Right atrium auricular region (tissue), 2 donors: ENCODE results near the gene MARF1. TPM values are rescaled to one million over a fixed set of nuclear protein-coding genes. Genes with fewer than 3 reads are reported as not detected.
"Not testable (repeated sequence)": the region's sequence is repeated elsewhere in the genome, so short reads cannot be mapped to it uniquely, and the experiment has no call there.

Source experiments
- DNase-seq: peaks from one replicate; pipeline ENCODE4 v3.0.0-alpha.2; 2019; ENCODE audit warnings: low spot score
- H3K27ac ChIP-seq, 2 donors: fragments of 200-600 bp; sonication (generic); 1 replicate in 1 of 2; 2 replicates in 1 of 2; pipeline ENCODE4 v1.5.1; 2016 to 2019
- H3K27me3 ChIP-seq, 2 donors: fragments of 200-600 bp; sonication (generic); one replicate each; pipeline versions ENCODE4 v1.5.1 to v1.6.0; 2017 to 2019
- H3K36me3 ChIP-seq: fragments of 200-600 bp; sonication (generic); one replicate; pipeline ENCODE4 v1.5.1; 2016
- H3K4me1 ChIP-seq, 2 donors: fragments of 200-600 bp; sonication (generic); one replicate each; pipeline versions ENCODE4 v1.5.1 to v1.6.0; 2017 to 2019
- H3K4me3 ChIP-seq, 2 donors: fragments of 200-600 bp; sonication (generic); 1 replicate in 1 of 2; 2 replicates in 1 of 2; pipeline ENCODE4 v1.5.1; 2017 to 2019; ENCODE audit warnings: mild to moderate bottlenecking in 1 of 2, moderate library complexity in 1 of 2
- H3K9me3 ChIP-seq, 2 donors: fragments of 200-600 bp; sonication (generic); one replicate each; pipeline ENCODE4 v1.5.1; 2019
- total RNA-seq, 2 donors: library from RNA; depleted of rRNA; stranded (reverse); fragments of >200 nt; gene quantifications; one replicate each; pipeline ENCODE4 v1.1.0, GENCODE V29; 2016
- TF ChIP-seq, protein P1 (sequence below), 2 donors: fragments of 200-600 bp; sonication (generic); IDR thresholded peaks; one replicate each; pipeline ENCODE4 v1.5.1; 2019; ENCODE audit warnings: antibody characterized with exemption in 2 of 2

MARF1 gene
- total RNA-seq, 2 donors from 2014 or later, result 17.1 to 24.8 TPM

DNA sequence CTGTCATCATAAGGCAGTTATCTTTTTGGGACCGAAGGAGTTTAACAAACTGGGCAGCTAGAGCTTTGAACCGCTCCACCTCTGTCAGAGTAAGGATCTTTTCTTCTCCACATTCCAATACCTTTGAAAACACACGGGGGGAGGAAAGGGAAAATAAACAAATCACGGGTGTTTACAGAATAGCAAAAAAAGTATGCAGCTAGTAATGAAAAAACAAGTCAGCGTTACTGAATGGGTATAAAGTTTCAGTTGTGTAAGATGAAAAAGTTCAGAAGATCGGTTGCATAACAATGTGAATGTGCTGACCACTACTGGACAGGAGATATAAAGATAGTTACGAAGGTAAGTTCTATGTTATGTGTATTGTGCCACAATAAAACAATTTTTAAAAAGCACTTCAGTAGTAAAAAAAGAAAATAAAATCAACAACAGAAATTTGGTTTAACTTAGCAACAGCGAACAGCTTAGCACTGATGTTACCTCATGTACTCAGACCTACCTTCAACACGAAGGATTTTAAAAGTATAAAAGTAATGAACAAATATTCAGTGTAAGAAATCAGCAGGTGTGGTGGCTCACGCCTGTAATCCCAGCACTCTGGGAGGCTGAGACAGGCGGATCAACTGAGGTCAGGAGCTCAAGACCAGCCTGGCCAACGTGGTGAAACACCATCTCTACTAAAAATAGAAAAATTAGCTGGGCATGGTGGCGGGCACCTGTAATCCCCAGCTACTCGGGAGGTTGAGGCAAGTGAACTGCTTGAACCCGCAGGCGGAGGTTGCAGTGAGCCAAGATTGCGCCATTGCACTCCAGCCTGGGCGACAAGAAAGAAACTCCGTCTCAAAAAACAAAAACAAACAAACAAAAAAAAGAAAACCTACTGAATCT is 34.3 kb downstream of the MARF1 start:
- H3K4me1 ChIP-seq, result peaks cover 0 to 15% of the 10 kb centered on the region in 2 donors
- H3K9me3 ChIP-seq, result no peaks in the 10 kb centered on the region
- no peaks in the 10 kb centered on the region for H3K27me3 ChIP-seq
- H3K4me3 ChIP-seq, result no peak overlapping the region
- TF ChIP-seq, protein P1, sequence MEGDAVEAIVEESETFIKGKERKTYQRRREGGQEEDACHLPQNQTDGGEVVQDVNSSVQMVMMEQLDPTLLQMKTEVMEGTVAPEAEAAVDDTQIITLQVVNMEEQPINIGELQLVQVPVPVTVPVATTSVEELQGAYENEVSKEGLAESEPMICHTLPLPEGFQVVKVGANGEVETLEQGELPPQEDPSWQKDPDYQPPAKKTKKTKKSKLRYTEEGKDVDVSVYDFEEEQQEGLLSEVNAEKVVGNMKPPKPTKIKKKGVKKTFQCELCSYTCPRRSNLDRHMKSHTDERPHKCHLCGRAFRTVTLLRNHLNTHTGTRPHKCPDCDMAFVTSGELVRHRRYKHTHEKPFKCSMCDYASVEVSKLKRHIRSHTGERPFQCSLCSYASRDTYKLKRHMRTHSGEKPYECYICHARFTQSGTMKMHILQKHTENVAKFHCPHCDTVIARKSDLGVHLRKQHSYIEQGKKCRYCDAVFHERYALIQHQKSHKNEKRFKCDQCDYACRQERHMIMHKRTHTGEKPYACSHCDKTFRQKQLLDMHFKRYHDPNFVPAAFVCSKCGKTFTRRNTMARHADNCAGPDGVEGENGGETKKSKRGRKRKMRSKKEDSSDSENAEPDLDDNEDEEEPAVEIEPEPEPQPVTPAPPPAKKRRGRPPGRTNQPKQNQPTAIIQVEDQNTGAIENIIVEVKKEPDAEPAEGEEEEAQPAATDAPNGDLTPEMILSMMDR (IDR thresholded peaks at IDR 0.05), result no peak
- DNase-seq, result no peak
- peak overlapping the region; percentile 74 to 77 for H3K27ac ChIP-seq
- H3K36me3 ChIP-seq, result peaks cover 52% of the 10 kb centered on the region

DNA sequence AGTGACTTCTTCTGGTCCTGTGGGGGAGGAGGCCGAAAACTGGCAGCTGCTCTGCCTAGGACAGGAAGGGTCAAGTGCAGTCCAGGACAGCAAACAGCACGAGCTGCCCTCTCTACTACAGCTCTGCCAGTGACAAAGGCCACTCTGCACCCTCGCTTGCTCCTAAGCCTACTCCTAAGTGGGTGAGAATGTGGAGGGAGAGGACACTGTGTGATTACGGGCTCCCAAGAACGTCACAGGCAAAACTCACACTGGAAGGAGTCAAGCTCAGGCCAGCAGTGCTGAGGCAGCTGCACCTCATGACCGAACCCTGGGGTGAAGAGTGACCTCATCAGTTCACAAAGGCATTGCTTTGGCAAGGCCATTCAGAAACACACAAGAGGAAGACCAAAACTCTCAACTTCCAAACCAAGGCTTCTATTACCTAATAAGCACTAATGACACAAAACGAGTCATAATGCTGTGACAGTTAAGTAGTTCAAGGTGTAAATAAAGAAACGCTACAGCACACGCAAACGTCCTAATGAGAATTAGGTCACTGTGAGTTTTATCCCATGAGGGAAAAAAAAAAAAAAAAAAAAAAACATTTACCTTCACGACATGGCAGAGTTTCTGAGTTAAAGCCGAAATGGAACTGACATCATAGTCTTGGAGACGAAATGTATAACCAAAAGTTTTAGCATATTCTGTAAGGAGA is 35.1 kb downstream of the MARF1 start:
- Histone ChIP-seq H3K4me1 (peaks cover 0 to 15% of the 10 kb centered on the region in 2 donors), H3K27me3 (no peaks in the 10 kb centered on the region), H3K27ac (peak overlapping the region; percentile 74 to 77), H3K36me3 (peaks cover 57% of the 10 kb centered on the region), H3K9me3 (no peaks in the 10 kb centered on the region), H3K4me3 (no peak overlapping the region)
- TF ChIP-seq, protein P1 (IDR thresholded peaks at IDR 0.05), result no peak
- DNase-seq, result peak; percentile 91

DNA sequence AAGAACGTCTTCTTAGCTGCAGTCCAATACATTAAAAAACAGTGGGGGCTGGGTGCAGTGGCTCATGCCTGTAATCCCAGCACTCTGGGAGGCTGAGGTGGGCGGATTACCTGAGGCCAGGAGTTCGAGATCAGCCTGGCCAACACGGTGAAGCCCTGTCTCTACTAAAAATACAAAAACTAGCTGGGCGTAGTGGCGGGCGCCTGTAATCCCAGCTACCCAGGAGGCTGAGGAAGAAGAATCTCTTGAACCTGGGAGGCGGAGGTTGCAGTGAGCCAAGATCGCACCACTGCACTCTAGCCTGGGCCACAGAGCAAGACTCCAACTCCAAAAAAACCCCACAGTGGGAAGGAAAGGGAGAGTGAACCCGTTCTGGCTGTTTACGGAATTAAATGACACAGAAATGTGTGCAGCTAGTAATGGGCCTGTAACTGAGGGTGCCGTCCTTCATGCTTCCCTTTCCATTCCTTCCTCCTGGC is 35.7 kb downstream of the MARF1 start:
- H3K27ac ChIP-seq, result peak overlapping the region; percentile 74 to 77
- H3K27me3 ChIP-seq, H3K4me3 ChIP-seq, H3K9me3 ChIP-seq, DNase-seq: not testable (repeated sequence)
- H3K36me3 ChIP-seq, result peaks cover 57% of the 10 kb centered on the region
- H3K4me1 ChIP-seq, result peaks cover 0 to 15% of the 10 kb centered on the region in 2 donors

DNA sequence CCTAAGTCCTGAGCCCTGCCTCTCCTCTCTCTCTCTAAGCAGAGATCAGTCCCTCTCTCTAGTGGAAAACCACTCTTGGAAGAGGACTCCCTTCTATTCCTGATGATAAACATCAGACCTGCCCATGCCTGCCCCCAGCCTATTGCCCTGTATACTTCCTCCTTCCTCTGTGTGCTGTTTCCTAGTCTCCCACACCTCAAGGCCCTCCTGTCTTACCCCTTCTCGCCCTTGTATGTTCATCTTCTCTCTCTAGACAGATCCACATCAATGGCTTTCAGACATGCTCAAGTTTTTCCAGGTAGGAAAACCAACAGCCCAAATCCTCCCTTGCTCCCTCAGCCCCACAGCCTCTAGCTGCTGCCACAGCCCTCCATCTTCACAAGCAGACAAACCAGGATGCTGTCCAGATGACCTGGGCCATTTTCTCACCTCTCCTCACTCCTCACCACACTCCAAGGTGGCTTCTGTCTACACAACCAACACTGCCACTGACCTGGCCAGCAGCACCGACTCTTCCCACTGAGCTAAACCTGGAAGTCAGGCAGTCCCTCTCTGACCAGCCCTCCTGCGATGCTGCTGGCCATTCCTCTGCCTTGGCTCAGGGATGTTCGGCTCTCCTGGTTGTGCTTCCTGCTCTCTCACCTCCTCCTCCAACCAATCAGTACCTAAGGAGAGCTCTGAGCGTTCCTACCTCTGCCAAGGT is 36.3 kb downstream of the MARF1 start:
- H3K27ac ChIP-seq, result peak overlapping the region; percentile 74 to 77

DNA sequence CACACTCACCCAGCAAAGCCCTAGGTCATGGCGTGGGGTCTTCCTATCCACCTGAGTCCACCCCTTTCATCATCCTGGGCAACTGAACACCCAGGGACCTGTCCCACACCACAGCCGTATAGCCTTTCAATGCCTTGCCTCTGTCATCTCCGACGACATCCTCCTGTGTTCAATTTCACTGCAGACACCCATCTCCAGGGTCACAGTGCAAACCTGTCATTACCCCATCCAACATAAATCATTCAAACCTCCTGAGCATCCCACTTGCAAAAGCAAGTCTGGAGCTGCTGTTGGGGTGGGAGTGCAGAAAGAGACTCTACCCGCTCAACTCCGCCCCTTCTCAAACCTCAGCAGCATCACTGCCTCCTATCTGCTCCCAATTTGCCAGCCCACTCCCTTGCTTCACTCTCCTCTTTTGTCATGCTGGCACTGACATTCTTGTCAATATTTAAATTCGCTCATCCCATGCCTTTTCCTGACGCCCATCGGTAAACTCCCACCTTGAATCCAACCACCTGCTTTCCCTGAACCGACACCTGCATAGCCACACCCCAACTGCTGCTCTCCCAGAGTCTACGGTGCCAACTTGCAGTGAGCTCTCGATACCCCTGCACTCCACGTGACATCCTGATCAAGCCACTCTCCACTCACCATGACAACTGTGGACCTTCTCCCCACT is 37.0 kb downstream of the MARF1 start:
- Histone ChIP-seq H3K27ac (peak overlapping the region in 1 of 2 donors; percentile 29), H3K36me3 (peaks cover 57% of the 10 kb centered on the region)
- no peak for DNase-seq

More for the DNA sequence above, 36.3 kb downstream of the MARF1 start:
- peaks cover 0 to 15% of the 10 kb centered on the region in 2 donors for H3K4me1 ChIP-seq
- no peaks in the 10 kb centered on the region for H3K27me3 ChIP-seq
- H3K36me3 ChIP-seq, result peaks cover 57% of the 10 kb centered on the region
- TF ChIP-seq, protein P1 (IDR thresholded peaks at IDR 0.05), result no peak
- H3K4me3 ChIP-seq, result no peak overlapping the region
- H3K9me3 ChIP-seq, result no peaks in the 10 kb centered on the region
- no peak for DNase-seq

More for the DNA sequence above, 37.0 kb downstream of the MARF1 start:
- Histone ChIP-seq H3K9me3 (no peaks in the 10 kb centered on the region), H3K4me1 (peaks cover 0 to 15% of the 10 kb centered on the region in 2 donors), H3K27me3 (no peaks in the 10 kb centered on the region), H3K4me3 (no peak overlapping the region)
- TF ChIP-seq, protein P1 (IDR thresholded peaks at IDR 0.05), result no peak
